Smooth muscle cell (in vitro differentiated cells): ENCODE measurements around the gene ATP6V1A. TPM values are rescaled to one million over a fixed set of nuclear protein-coding genes. Genes with fewer than 3 reads are reported as not detected.

ENCODE experiments used
- DNase-seq: peaks from one replicate; lab custom pipeline; 2025; ENCODE audit not compliant: unreplicated experiment; lab: John Stamatoyannopoulos, UW
- H2AFZ ChIP-seq: fragments of 200-600 bp; sonication (generic); 2 replicates; pipeline ENCODE4 v1.6.0; 2016; ENCODE audit warnings: antibody characterized with exemption, low read depth, mild to moderate bottlenecking
- H3F3A ChIP-seq: fragments of 200-600 bp; sonication (generic); 2 replicates; pipeline ENCODE4 v1.6.0; 2017; ENCODE audit warnings: antibody characterized with exemption, low read depth
- H3K27ac ChIP-seq: fragments of 200-600 bp; sonication (generic); 2 replicates; pipeline ENCODE4 v1.5.1; 2016; ENCODE audit warnings: low read depth, mild to moderate bottlenecking
- H3K27me3 ChIP-seq: fragments of 200-600 bp; sonication (generic); 2 replicates; pipeline ENCODE4 v1.6.1; 2016; ENCODE audit warnings: low read depth, mild to moderate bottlenecking
- H3K36me3 ChIP-seq: fragments of 200-600 bp; sonication (generic); 2 replicates; pipeline ENCODE4 v1.5.1; 2016; ENCODE audit warnings: low read depth
- H3K4me1 ChIP-seq: fragments of 200-600 bp; sonication (generic); 2 replicates; pipeline ENCODE4 v1.5.1; 2016; ENCODE audit warnings: low read depth
- H3K4me2 ChIP-seq: fragments of 200-600 bp; sonication (generic); 2 replicates; pipeline ENCODE4 v1.6.0; 2016; ENCODE audit warnings: mild to moderate bottlenecking
- H3K4me3 ChIP-seq: fragments of 200-600 bp; sonication (generic); 2 replicates; pipeline ENCODE4 v1.5.1; 2016; ENCODE audit warnings: mild to moderate bottlenecking
- H3K79me2 ChIP-seq: fragments of 200-600 bp; sonication (generic); 2 replicates; pipeline ENCODE4 v1.6.0; 2016; ENCODE audit warnings: low read depth, mild to moderate bottlenecking
- H3K9ac ChIP-seq: fragments of 200-600 bp; sonication (generic); 2 replicates; pipeline ENCODE4 v1.6.0; 2016; ENCODE audit warnings: low read depth
- H3K9me3 ChIP-seq: fragments of 200-600 bp; sonication (generic); replicated peaks from 2 replicates; pipeline ENCODE4 v1.5.1; 2016; ENCODE audit warnings: low read depth
- H4K20me1 ChIP-seq: fragments of 200-600 bp; sonication (generic); 2 replicates; pipeline ENCODE4 v1.6.0; 2016; ENCODE audit warnings: low read depth
- WGBS: methylation state at CpG from one replicate; pipeline ENCODE4 v1.1.7; 2016; ENCODE audit warnings: low lambda C conversion rate; 5-methylcytosine and 5-hydroxymethylcytosine counted together
- polyA plus RNA-seq: library from polyadenylated mRNA; unstranded; fragments of >200 nt; fragmentation: Nextera tagmentation; extraction: Ambion mirVana; gene quantifications from 2 replicates; pipeline ENCODE4 v1.2.1, GENCODE V29; 2016
- total RNA-seq: library from RNA; depleted of rRNA; stranded (reverse); fragments of >200 nt; gene quantifications from 2 replicates; pipeline ENCODE4 v1.2.3, GENCODE V29; 2014
- TF ChIP-seq, protein P1 (sequence below): fragments of 200-600 bp; sonication (generic); IDR thresholded peaks from 2 replicates; pipeline ENCODE4 v1.5.1; 2017; ENCODE audit warnings: borderline replicate concordance, mild to moderate bottlenecking, antibody characterized with exemption; ENCODE audit not compliant: insufficient read depth, poor library complexity, severe bottlenecking

ATP6V1A gene
- total and polyA plus RNA-seq, 2 experiments from 2014 or later, result 38.7 to 41.7 TPM

DNA sequence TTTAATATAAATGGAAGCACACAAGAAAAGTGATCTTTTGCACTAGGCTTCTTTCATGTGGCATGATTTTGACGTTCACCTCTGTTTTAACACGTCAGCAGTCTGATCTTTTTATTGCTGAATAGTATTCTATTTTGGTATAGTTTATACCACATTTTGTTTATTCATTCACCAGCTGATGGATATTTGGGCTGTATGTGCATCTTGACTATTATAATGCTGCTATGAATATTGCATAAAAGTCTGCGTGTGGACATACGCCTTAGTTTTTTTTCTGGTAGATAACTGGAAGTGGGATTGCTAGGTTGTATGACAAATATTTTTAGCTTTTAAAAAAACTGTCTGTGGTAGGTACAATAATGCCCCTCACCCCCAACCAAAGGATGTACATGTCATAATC, 15.1 kb upstream of the ATP6V1A start:
- WGBS, result 95% methylated on average over 4 of the region's 4 CpGs
- H3K4me2 ChIP-seq, result no peak overlapping the region
- H3K27ac ChIP-seq, result no peak overlapping the region
- H3K4me1 ChIP-seq, result no peaks in the 10 kb centered on the region
- H3K4me3 ChIP-seq, result no peak overlapping the region
- H3K79me2 ChIP-seq, result peaks cover 98% of the 10 kb centered on the region
- no peak overlapping the region for H2AFZ ChIP-seq
- TF ChIP-seq, protein P1, sequence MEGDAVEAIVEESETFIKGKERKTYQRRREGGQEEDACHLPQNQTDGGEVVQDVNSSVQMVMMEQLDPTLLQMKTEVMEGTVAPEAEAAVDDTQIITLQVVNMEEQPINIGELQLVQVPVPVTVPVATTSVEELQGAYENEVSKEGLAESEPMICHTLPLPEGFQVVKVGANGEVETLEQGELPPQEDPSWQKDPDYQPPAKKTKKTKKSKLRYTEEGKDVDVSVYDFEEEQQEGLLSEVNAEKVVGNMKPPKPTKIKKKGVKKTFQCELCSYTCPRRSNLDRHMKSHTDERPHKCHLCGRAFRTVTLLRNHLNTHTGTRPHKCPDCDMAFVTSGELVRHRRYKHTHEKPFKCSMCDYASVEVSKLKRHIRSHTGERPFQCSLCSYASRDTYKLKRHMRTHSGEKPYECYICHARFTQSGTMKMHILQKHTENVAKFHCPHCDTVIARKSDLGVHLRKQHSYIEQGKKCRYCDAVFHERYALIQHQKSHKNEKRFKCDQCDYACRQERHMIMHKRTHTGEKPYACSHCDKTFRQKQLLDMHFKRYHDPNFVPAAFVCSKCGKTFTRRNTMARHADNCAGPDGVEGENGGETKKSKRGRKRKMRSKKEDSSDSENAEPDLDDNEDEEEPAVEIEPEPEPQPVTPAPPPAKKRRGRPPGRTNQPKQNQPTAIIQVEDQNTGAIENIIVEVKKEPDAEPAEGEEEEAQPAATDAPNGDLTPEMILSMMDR, result no peak
- H3F3A ChIP-seq, result no peaks in the 10 kb centered on the region
- H3K36me3 ChIP-seq, result no peaks in the 10 kb centered on the region
- H4K20me1 ChIP-seq, result peaks cover 92% of the 10 kb centered on the region
- H3K9ac ChIP-seq, result no peak overlapping the region
- no peaks in the 10 kb centered on the region for H3K27me3 ChIP-seq
- H3K9me3 ChIP-seq, result no peaks in the 10 kb centered on the region
- no peak for DNase-seq

DNA sequence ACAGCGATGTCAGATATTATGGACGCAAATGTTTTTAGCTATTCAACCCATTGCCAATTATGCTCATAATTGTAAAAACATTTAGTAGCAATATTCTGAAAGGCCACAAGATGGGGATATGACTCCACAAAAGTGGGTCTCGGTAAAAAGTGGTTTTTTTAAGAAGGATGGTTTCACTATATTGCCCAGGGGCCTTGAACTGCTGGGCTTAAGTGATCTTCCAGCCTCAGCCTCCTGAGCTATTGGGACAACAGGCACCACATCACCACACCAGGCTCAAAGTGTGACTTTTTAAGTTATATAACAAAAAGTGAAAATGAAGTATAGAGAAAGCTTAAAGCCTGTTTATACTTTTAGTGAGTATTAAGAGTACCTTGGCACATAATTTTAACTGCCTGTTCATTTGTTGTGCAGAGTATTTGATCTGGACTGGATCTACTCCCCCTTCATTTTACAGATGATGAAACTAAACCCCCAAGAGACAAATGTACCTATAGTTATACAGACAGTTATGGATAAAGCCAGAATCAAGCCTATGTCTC, 10.2 kb upstream of the ATP6V1A start:
- Histone ChIP-seq H3K27me3 (no peaks in the 10 kb centered on the region), H3K4me1 (no peaks in the 10 kb centered on the region), H3K9ac (no peak overlapping the region), H3K9me3 (no peaks in the 10 kb centered on the region), H3F3A (no peaks in the 10 kb centered on the region), H4K20me1 (peaks cover 98% of the 10 kb centered on the region), H3K36me3 (no peaks in the 10 kb centered on the region), H3K79me2 (peaks cover 99% of the 10 kb centered on the region), H3K4me3 (no peak overlapping the region), H3K27ac (peak overlapping the region; percentile 12), H2AFZ (no peak overlapping the region), H3K4me2 (no peak overlapping the region)
- DNase-seq, result no peak
- 60% methylated on average over 3 of the region's 3 CpGs for WGBS
- TF ChIP-seq, protein P1, result peak; percentile 70

DNA sequence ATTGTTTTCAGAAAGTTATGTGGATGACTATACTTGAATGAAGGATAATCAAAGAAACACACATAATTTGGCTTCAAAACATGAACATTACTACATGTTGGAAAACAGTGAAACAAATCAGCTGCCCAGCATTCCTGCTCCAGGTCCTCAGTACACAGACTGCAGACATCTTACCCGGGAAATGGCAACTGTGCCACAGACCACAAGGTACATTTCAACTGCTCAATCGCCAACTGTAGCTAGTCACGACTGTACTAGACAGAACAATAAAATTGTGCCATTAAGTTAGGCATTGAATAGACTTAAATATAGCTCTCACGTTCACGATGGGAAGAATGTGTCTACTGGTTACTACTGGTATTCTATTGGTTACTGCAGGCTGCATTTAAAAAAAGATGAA, 5.7 kb upstream of the ATP6V1A start:
- Histone ChIP-seq H3K4me1 (peaks cover 16% of the 10 kb centered on the region), H3K79me2 (peaks cover 90% of the 10 kb centered on the region), H3K27me3 (no peaks in the 10 kb centered on the region), H3K4me3 (no peak overlapping the region), H3K36me3 (no peaks in the 10 kb centered on the region), H2AFZ (no peak overlapping the region), H4K20me1 (peaks cover 87% of the 10 kb centered on the region), H3F3A (no peaks in the 10 kb centered on the region), H3K9ac (peak overlapping the region; percentile 26), H3K27ac (peak overlapping the region; percentile 18), H3K9me3 (no peaks in the 10 kb centered on the region), H3K4me2 (no peak overlapping the region)
- DNase-seq, result no peak
- WGBS, result 93% methylated on average over 5 of the region's 5 CpGs
- TF ChIP-seq, protein P1, result no peak

DNA sequence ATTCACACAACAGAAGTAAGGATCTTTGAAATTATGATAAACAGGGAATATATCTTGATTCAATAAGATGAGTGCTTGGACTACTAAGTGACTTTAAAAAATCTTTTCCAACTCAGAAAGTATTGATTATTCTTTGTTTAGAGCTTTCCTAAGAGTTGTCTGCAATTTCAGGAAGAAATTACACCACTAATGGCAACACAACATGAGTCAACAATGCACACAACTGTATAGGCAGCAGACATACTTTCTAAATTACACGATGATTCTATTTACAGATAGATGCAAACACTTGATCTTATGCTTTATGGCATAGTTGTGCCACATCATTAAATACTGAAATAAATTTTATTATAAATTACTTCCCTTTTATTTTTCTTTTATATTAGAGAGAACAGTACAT, 5.2 kb upstream of the ATP6V1A start:
- Histone ChIP-seq H3K4me3 (no peak overlapping the region), H3K9ac (peak overlapping the region; percentile 26), H3K79me2 (peaks cover 84% of the 10 kb centered on the region), H3K27ac (peak overlapping the region; percentile 18), H3K36me3 (no peaks in the 10 kb centered on the region), H3K27me3 (no peaks in the 10 kb centered on the region), H2AFZ (no peak overlapping the region), H3K4me1 (peaks cover 16% of the 10 kb centered on the region), H3K9me3 (no peaks in the 10 kb centered on the region), H4K20me1 (peaks cover 82% of the 10 kb centered on the region), H3F3A (no peaks in the 10 kb centered on the region), H3K4me2 (no peak overlapping the region)
- no peak for DNase-seq
- 72% methylated on average over 1 of the region's 1 CpG for WGBS
- TF ChIP-seq, protein P1, result no peak
